H9 (cell line): ENCODE results near the gene IFI27L1. TPM values are rescaled to one million over a fixed set of nuclear protein-coding genes. Genes with fewer than 3 reads are reported as not detected.

Experiments used
- DNase-seq: peaks from one replicate; pipeline ENCODE4 v3.0.0-alpha.2; 2017
- H2AFZ ChIP-seq: one replicate; pipeline ENCODE4 v1.6.1; 2013; ENCODE audit warnings: mild to moderate bottlenecking, low read length, control low read depth, moderate library complexity
- H2AK5ac ChIP-seq: 2 replicates; pipeline ENCODE4 v1.6.1; 2013; ENCODE audit warnings: low read length, control low read depth, mixed read lengths; ENCODE audit not compliant: insufficient read length
- H2BK120ac ChIP-seq: one replicate; pipeline ENCODE4 v1.6.1; 2013; ENCODE audit warnings: low read depth, mild to moderate bottlenecking, low read length, control low read depth, inconsistent platforms; ENCODE audit not compliant: poor library complexity, severe bottlenecking
- H2BK12ac ChIP-seq: 2 replicates; pipeline ENCODE4 v1.6.1; 2013; ENCODE audit warnings: low read length, control low read depth, mixed read lengths, low read depth; ENCODE audit not compliant: insufficient read length
- H2BK15ac ChIP-seq: 2 replicates; pipeline ENCODE4 v1.6.1; 2013; ENCODE audit warnings: low read depth, low read length, control low read depth
- H2BK20ac ChIP-seq: one replicate; pipeline ENCODE4 v1.6.1; 2013; ENCODE audit warnings: low read depth, mild to moderate bottlenecking, low read length, control low read depth, inconsistent platforms; ENCODE audit not compliant: poor library complexity, severe bottlenecking
- H2BK5ac ChIP-seq: 2 replicates; pipeline ENCODE4 v1.6.1; 2013; ENCODE audit warnings: low read length, control low read depth, mixed read lengths; ENCODE audit not compliant: insufficient read length
- H3K14ac ChIP-seq: 2 replicates; pipeline ENCODE4 v1.6.1; 2013; ENCODE audit warnings: low read length, control low read depth; ENCODE audit not compliant: insufficient read depth
- H3K18ac ChIP-seq: 2 replicates; pipeline ENCODE4 v1.6.1; 2013; ENCODE audit warnings: low read depth, mild to moderate bottlenecking, mixed read lengths, low read length, control low read depth; ENCODE audit not compliant: insufficient read length
- H3K23ac ChIP-seq: 2 replicates; pipeline ENCODE4 v1.6.1; 2013; ENCODE audit warnings: low read length, control low read depth, mixed read lengths, low read depth; ENCODE audit not compliant: insufficient read length
- H3K23me2 ChIP-seq: 2 replicates; pipeline ENCODE4 v1.6.1; 2013; ENCODE audit warnings: low read depth, mild to moderate bottlenecking, mixed read lengths, low read length, control low read depth; ENCODE audit not compliant: insufficient read length, poor library complexity, severe bottlenecking
- H3K27ac ChIP-seq: 2 replicates; pipeline ENCODE4 v1.5.1; 2013; ENCODE audit warnings: low read length, control low read depth, mixed read lengths, low read depth; ENCODE audit not compliant: insufficient read length
- H3K27me3 ChIP-seq: 2 replicates; pipeline ENCODE4 v1.6.1; 2013; ENCODE audit warnings: low read length, control low read depth, inconsistent platforms; ENCODE audit not compliant: insufficient read depth
- H3K4ac ChIP-seq: 2 replicates; pipeline ENCODE4 v1.6.1; 2013; ENCODE audit warnings: low read depth, mild to moderate bottlenecking, control low read depth, inconsistent platforms, low read length, moderate library complexity
- H3K4me1 ChIP-seq: 2 replicates; pipeline ENCODE4 v1.6.1; 2013; ENCODE audit warnings: low read length, control low read depth, inconsistent platforms; ENCODE audit not compliant: insufficient read depth
- H3K4me2 ChIP-seq: 2 replicates; pipeline ENCODE4 v1.6.1; 2013; ENCODE audit warnings: low read length, control low read depth, mixed read lengths; ENCODE audit not compliant: insufficient read length, insufficient read depth
- H3K56ac ChIP-seq: 2 replicates; pipeline ENCODE4 v1.6.1; 2013; ENCODE audit warnings: low read depth, mild to moderate bottlenecking, mixed read lengths, low read length, control low read depth; ENCODE audit not compliant: insufficient read length
- H3K79me1 ChIP-seq: 2 replicates; pipeline ENCODE4 v1.6.1; 2013; ENCODE audit warnings: low read depth, mild to moderate bottlenecking, moderate library complexity, low read length, control low read depth, inconsistent platforms; ENCODE audit not compliant: insufficient read depth, poor library complexity, severe bottlenecking
- H3K79me2 ChIP-seq: 2 replicates; pipeline ENCODE4 v1.6.1; 2013; ENCODE audit warnings: low read length, control low read depth, inconsistent platforms; ENCODE audit not compliant: insufficient read depth
- H3K9ac ChIP-seq: 2 replicates; pipeline ENCODE4 v1.6.1; 2013; ENCODE audit warnings: low read length, control low read depth, mixed read lengths; ENCODE audit not compliant: insufficient read length; ENCODE audit errors: extremely low read depth
- H3K9me3 ChIP-seq: one replicate; pipeline ENCODE4 v1.6.1; 2013; ENCODE audit warnings: low read depth, low read length, inconsistent platforms; ENCODE audit not compliant: control insufficient read depth
- H3T11ph ChIP-seq: one replicate; pipeline ENCODE4 v1.6.1; 2013; ENCODE audit warnings: mild to moderate bottlenecking, low read length, control low read depth, inconsistent platforms
- H4K20me1 ChIP-seq: one replicate; pipeline ENCODE4 v1.6.1; 2013; ENCODE audit not compliant: control insufficient read depth, insufficient read length, insufficient read depth
- H4K5ac ChIP-seq: 2 replicates; pipeline ENCODE4 v1.6.1; 2013; ENCODE audit warnings: low read depth, mild to moderate bottlenecking, mixed read lengths, low read length, control low read depth; ENCODE audit not compliant: insufficient read length
- H4K8ac ChIP-seq: replicated peaks from 2 replicates; pipeline ENCODE4 v1.6.1; 2013; ENCODE audit warnings: low read length, control low read depth, mixed read lengths, low read depth; ENCODE audit not compliant: insufficient read length
- H4K91ac ChIP-seq: 2 replicates; pipeline ENCODE4 v1.6.1; 2013; ENCODE audit warnings: low read depth, mild to moderate bottlenecking, moderate library complexity, mixed read lengths, low read length, control low read depth; ENCODE audit not compliant: insufficient read length
- H3K27ac Mint-ChIP-seq, 3 experiments: 2 replicates in 2 of 3; 3 replicates in 1 of 3; pipeline ENCODE4 v1.8.0; 2020 to 2021; ENCODE audit warnings: mixed read lengths in 3 of 3, mild to moderate bottlenecking in 1 of 3, moderate library complexity in 1 of 3
- H3K27me3 Mint-ChIP-seq: 2 replicates; pipeline ENCODE4 v1.8.0; 2021; ENCODE audit warnings: low read depth, mild to moderate bottlenecking, moderate library complexity, mixed read lengths
- H3K36me3 Mint-ChIP-seq, 3 experiments: 2 replicates in 2 of 3; 3 replicates in 1 of 3; pipeline ENCODE4 v1.8.0; 2020 to 2021; ENCODE audit warnings: low read depth in 3 of 3, mixed read lengths in 3 of 3; ENCODE audit not compliant: insufficient read depth in 1 of 3
- H3K4me1 Mint-ChIP-seq, 2 experiments: 2 replicates each; pipeline ENCODE4 v1.8.0; 2020; ENCODE audit warnings: mixed read lengths in 2 of 2
- H3K4me3 Mint-ChIP-seq, 2 experiments: 2 replicates in 1 of 2; 3 replicates in 1 of 2; pipeline ENCODE4 v1.8.0; 2020 to 2021; ENCODE audit warnings: mild to moderate bottlenecking in 2 of 2, mixed read lengths in 2 of 2, moderate library complexity in 1 of 2
- H3K9me3 Mint-ChIP-seq, 2 experiments: 2 replicates in 1 of 2; 3 replicates in 1 of 2; pipeline ENCODE4 v1.8.0; 2020; ENCODE audit warnings: mild to moderate bottlenecking in 2 of 2, mixed read lengths in 2 of 2, moderate library complexity in 1 of 2
- WGBS: extraction: QIAGEN DNeasy Blood & Tissue Kit; methylation state at CpG from one replicate; pipeline ENCODE4 v1.1.7; 2013; ENCODE audit warnings: missing lambda C conversion rate, low lambda C conversion rate, mixed read lengths; ENCODE audit not compliant: insufficient read length; ENCODE audit errors: extremely low coverage; 5-methylcytosine and 5-hydroxymethylcytosine counted together
- total RNA-seq: library from RNA; stranded (reverse); gene quantifications from 2 replicates; pipeline ENCODE4 v1.2.1, GENCODE V29; 2021
- TF ChIP-seq, protein P1 (sequence below): fragments of 200-600 bp; sonication (generic); conservative IDR thresholded peaks from 3 replicates; pipeline ENCODE4 v1.8.0; 2021; ENCODE audit warnings: antibody characterized with exemption, mild to moderate bottlenecking

IFI27L1 gene
- total RNA-seq, 1 experiment from 2014 or later = 27.4 TPM

DNA sequence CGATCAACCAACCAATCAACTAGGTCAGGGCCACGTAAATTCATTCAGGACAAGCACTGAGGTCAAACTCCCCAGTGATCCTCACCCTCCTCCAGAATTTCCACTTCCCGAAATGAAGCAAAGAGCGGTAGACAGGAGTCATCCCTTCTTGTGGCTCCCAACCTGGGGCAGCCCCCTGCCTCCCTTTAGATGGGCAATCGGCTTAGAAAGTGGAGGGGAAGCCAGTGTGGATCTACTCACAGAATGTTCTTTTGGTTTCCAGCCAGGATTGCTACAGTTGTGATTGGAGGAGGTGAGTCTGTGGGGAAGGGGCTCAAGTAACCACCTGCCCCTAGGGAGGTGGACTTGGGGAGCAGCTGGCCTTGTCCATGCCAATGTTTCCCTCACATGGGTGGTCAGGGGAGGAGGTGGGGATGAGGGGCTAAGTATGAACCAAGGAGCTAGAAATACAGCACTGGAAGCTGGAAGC lies 33.5 kb downstream of the IFI27L1 start:
- no peak overlapping the region for H4K5ac ChIP-seq
- H3K27ac ChIP-seq = no peak overlapping the region
- Mint-ChIP-seq H3K4me1 (peaks cover 12 to 17% of the 10 kb centered on the region in 2 experiments), H3K36me3 (no peaks in the 10 kb centered on the region; a peak in 1 of 7 replicates), H3K27me3 (peaks cover 10% of the 10 kb centered on the region), H3K9me3 (peaks cover 0 to 3% of the 10 kb centered on the region in 2 experiments; a peak in 2 of 5 replicates), H3K4me3 (no peak overlapping the region), H3K27ac (no peak overlapping the region)
- peak; percentile 5 for DNase-seq
- H3T11ph ChIP-seq = no peak overlapping the region
- no peak overlapping the region for H2BK20ac ChIP-seq
- H2BK12ac ChIP-seq = no peak overlapping the region
- H3K79me2 ChIP-seq = no peaks in the 10 kb centered on the region
- H3K23ac ChIP-seq = no peak overlapping the region
- no peak overlapping the region for H3K4ac ChIP-seq
- no peaks in the 10 kb centered on the region for H4K20me1 ChIP-seq
- H3K9me3 ChIP-seq = no peaks in the 10 kb centered on the region
- no peak overlapping the region for H3K56ac ChIP-seq
- no peak overlapping the region for H4K8ac ChIP-seq
- H3K4me1 ChIP-seq = no peaks in the 10 kb centered on the region
- H3K14ac ChIP-seq = no peak overlapping the region
- no peak overlapping the region for H2BK120ac ChIP-seq
- no peak overlapping the region for H3K9ac ChIP-seq
- peak overlapping the region; percentile 17 for H3K18ac ChIP-seq
- H2BK15ac ChIP-seq = no peak overlapping the region
- H2AFZ ChIP-seq = no peak overlapping the region
- no peak overlapping the region for H4K91ac ChIP-seq
- H3K23me2 ChIP-seq = no peaks in the 10 kb centered on the region
- H3K79me1 ChIP-seq = no peaks in the 10 kb centered on the region
- H2BK5ac ChIP-seq = no peak overlapping the region
- H2AK5ac ChIP-seq = no peak overlapping the region
- no peak overlapping the region for H3K4me2 ChIP-seq
- no CpG with 5 or more reads among the region's 5 CpGs for WGBS
- no peaks in the 10 kb centered on the region for H3K27me3 ChIP-seq
- TF ChIP-seq, protein P1, sequence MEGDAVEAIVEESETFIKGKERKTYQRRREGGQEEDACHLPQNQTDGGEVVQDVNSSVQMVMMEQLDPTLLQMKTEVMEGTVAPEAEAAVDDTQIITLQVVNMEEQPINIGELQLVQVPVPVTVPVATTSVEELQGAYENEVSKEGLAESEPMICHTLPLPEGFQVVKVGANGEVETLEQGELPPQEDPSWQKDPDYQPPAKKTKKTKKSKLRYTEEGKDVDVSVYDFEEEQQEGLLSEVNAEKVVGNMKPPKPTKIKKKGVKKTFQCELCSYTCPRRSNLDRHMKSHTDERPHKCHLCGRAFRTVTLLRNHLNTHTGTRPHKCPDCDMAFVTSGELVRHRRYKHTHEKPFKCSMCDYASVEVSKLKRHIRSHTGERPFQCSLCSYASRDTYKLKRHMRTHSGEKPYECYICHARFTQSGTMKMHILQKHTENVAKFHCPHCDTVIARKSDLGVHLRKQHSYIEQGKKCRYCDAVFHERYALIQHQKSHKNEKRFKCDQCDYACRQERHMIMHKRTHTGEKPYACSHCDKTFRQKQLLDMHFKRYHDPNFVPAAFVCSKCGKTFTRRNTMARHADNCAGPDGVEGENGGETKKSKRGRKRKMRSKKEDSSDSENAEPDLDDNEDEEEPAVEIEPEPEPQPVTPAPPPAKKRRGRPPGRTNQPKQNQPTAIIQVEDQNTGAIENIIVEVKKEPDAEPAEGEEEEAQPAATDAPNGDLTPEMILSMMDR = no peak
